Muscle of leg (tissue), 11 donors: ENCODE measurements around the gene DOK4. TPM values are rescaled to one million over a fixed set of nuclear protein-coding genes. Genes with fewer than 3 reads are reported as not detected.

Experiments
- DNase-seq: peaks from one replicate; pipeline ENCODE4 v3.0.0; 2013
- H3K27ac ChIP-seq: one replicate; pipeline ENCODE4 v1.5.1; 2013; ENCODE audit warnings: mild to moderate bottlenecking, low read length, control low read depth
- H3K27me3 ChIP-seq: one replicate; pipeline ENCODE4 v1.6.1; 2013; ENCODE audit warnings: low read length; ENCODE audit not compliant: control insufficient read depth, insufficient read depth
- H3K36me3 ChIP-seq: one replicate; pipeline ENCODE4 v1.6.1; 2013; ENCODE audit warnings: low read length; ENCODE audit not compliant: control insufficient read depth, insufficient read depth
- H3K4me1 ChIP-seq: one replicate; pipeline ENCODE4 v1.6.1; 2013; ENCODE audit warnings: low read length; ENCODE audit not compliant: control insufficient read depth, insufficient read depth
- H3K4me3 ChIP-seq: one replicate; pipeline ENCODE4 v1.5.1; 2013; ENCODE audit warnings: low read length, control low read depth
- H3K9me3 ChIP-seq: replicated peaks from 2 replicates; pipeline ENCODE4 v1.6.1; 2013; ENCODE audit warnings: low read depth, low read length; ENCODE audit not compliant: control insufficient read depth
- WGBS: methylation state at CpG from one replicate; pipeline ENCODE4 v1.1.5; 2013; ENCODE audit warnings: missing lambda C conversion rate; ENCODE audit not compliant: insufficient coverage; 5-methylcytosine and 5-hydroxymethylcytosine counted together
- polyA plus RNA-seq, 8 donors: library from polyadenylated mRNA; unstranded; fragments of 120-200 nt; gene quantifications; one replicate each; pipeline versions ENCODE4 v1.2.1 to v1.2.3, GENCODE V29; 2013; ENCODE audit warnings: inconsistent platforms in 1 of 8, low replicate concordance in 1 of 8; ENCODE audit not compliant: insufficient read length in 8 of 8, insufficient read depth in 1 of 8
- total RNA-seq: library from RNA; stranded (reverse); fragments of 120-200 nt; gene quantifications from one replicate; pipeline ENCODE4 v1.2.4, GENCODE V29; 2013

The DOK4 gene
- total and polyA plus RNA-seq, 9 donors, result 6.8 to 14.9 (median 10.1) TPM

DNA sequence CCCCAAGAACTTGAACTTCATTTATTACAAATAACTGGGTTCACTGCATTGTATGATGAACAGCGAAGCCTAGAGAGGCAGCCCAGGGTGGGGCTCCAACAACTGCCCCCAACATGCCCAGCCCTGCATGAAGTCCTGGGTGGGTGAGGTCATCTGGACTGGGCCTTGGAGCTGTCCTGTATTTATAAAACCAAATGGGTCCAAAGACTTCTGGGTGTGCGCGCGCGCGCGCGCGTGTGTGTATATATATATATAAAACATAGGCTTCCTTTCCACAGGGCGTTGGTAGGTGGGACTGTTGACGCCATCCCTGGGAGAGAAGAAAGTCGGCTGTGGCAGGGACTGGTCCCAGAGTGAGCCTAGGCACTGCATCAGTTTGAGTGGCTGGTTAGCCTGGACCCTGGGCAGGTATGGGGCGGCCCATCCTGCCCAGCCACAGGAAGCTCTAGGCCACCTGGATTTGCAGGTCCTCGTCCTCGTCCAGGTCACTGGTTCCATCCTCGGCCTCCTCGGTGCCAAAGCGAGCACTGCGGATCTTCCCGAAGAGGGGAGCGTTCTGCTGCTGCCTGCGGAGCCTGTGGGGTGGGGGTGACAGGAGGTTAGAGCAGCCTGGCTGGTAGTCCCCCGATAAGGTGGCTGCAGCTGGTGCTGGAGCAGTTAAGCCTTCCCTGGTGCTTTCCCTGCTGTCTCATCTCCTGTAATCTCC lies 26.2 kb upstream of the DOK4 start:
- H3K4me1 ChIP-seq, result peaks cover 16% of the 10 kb centered on the region
- no peak overlapping the region for H3K27ac ChIP-seq
- no peaks in the 10 kb centered on the region for H3K27me3 ChIP-seq
- no peak overlapping the region for H3K4me3 ChIP-seq
- WGBS, result 88% methylated on average over 11 of the region's 23 CpGs
- peaks cover 62% of the 10 kb centered on the region for H3K36me3 ChIP-seq
- no peak for DNase-seq
- H3K9me3 ChIP-seq, result no peaks in the 10 kb centered on the region

DNA sequence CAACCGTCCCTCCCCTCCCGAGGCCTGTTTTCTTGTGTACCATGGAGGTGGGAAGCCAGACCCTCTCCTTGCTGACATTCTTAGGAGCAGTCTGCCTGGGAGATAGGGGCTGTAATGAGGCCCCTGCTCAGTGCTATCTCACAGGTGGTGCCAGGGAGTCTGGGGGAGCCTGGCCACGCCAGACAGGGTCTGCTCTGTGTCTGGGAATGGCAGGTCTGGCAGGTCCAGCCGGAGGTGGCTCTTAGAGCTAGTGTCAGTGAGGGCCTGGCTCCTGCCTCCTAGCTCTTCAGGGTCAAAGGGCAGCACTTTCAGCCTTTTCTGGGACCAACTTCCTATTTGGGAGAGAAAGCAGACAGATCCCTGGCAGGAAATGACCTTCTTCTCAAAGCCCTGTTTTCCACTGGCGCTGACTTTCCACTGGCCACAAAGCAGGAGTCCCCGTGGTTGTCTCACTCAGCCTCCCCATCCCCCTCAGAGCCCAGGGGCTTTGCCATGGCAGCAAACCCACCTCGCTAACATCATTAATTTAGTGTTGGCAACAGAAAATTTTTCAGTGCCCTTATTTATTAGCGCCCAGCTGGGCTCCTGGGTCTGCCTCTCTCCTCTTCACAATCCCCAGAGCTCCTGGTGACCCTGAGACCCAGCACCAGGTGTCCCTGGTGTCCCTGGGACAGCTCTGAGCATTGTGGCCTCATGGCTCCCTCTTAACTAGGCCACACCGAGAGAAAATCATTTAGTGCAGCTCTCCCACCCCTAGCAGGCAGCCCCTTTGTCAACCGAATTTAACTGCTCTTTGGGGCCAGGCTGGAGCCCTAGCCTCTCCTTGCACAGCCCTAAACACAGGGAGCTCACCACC lies 24.0 kb upstream of the DOK4 start:
- H3K9me3 ChIP-seq, result no peaks in the 10 kb centered on the region
- H3K36me3 ChIP-seq, result peaks cover 40% of the 10 kb centered on the region
- peaks cover 16% of the 10 kb centered on the region for H3K4me1 ChIP-seq
- no peak overlapping the region for H3K4me3 ChIP-seq
- H3K27ac ChIP-seq, result no peak overlapping the region
- DNase-seq, result no peak
- no peaks in the 10 kb centered on the region for H3K27me3 ChIP-seq
- 34% methylated on average over 8 of the region's 10 CpGs for whole genome bisulfite sequencing

DNA sequence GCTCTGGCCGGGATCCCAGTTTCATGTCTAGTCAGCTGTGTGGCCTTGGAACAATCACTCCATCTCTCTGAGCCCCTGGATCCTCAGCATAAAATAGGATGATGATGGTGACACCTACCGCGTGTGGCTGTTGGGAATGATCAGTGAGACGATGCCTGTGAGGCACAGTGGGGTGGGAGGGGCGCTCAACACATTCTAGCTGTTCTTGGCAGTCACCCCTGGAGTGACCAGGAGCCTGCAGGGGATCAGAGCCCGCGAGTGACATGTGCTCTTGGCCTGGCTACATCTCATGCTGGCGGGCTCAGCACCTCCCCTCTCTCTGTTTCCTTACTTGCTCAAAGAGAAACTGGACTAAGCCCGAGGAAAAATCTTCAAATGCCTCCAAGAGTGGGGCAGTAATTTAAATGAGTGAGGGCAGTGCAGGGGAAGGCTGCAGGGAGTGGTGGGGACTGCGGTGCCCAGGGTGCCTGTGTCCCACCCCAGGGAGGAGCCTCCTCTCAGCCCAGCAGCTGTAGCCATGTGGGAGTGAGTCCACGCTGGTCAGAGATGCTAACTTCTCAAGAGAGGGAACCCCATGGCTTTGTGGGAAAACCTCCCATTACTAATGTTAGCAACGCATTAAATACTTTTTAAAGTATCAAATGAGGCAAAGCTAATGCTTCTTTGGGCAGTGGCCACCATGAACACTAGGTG lies 23.1 kb upstream of the DOK4 start:
- 46% methylated on average over 5 of the region's 12 CpGs for WGBS
- Histone ChIP-seq H3K4me1 (peaks cover 14% of the 10 kb centered on the region), H3K27me3 (no peaks in the 10 kb centered on the region), H3K9me3 (no peaks in the 10 kb centered on the region), H3K27ac (no peak overlapping the region), H3K4me3 (no peak overlapping the region), H3K36me3 (peaks cover 32% of the 10 kb centered on the region)
- no peak for DNase-seq

DNA sequence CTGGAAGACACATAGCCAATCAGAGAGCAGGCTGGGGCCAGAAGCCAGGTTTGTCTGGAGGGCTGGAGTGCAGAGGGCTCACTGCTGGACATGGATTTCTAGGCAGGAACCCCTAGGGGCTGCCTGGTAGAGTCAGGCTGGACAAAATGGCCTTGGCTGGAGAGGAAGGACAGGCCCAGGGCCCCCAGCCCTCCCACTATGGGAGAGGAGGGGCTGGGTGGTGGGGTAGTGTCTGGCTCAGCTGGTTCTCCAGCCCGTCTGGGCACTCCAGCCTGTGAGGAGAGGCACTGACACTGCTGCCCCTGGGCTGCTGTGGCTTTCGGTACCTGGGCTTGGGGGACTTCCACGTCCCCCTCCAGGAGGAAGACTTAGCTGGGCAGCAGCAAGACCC lies 21.7 kb upstream of the DOK4 start:
- H3K27me3 ChIP-seq, result peaks cover 3% of the 10 kb centered on the region
- peak overlapping the region; percentile 51 for H3K27ac ChIP-seq
- peaks cover 19% of the 10 kb centered on the region for H3K36me3 ChIP-seq
- WGBS, result 86% methylated on average over 1 of the region's 3 CpGs
- H3K4me1 ChIP-seq, result peaks cover 18% of the 10 kb centered on the region
- H3K9me3 ChIP-seq, result no peaks in the 10 kb centered on the region
- DNase-seq, result no peak
- no peak overlapping the region for H3K4me3 ChIP-seq

DNA sequence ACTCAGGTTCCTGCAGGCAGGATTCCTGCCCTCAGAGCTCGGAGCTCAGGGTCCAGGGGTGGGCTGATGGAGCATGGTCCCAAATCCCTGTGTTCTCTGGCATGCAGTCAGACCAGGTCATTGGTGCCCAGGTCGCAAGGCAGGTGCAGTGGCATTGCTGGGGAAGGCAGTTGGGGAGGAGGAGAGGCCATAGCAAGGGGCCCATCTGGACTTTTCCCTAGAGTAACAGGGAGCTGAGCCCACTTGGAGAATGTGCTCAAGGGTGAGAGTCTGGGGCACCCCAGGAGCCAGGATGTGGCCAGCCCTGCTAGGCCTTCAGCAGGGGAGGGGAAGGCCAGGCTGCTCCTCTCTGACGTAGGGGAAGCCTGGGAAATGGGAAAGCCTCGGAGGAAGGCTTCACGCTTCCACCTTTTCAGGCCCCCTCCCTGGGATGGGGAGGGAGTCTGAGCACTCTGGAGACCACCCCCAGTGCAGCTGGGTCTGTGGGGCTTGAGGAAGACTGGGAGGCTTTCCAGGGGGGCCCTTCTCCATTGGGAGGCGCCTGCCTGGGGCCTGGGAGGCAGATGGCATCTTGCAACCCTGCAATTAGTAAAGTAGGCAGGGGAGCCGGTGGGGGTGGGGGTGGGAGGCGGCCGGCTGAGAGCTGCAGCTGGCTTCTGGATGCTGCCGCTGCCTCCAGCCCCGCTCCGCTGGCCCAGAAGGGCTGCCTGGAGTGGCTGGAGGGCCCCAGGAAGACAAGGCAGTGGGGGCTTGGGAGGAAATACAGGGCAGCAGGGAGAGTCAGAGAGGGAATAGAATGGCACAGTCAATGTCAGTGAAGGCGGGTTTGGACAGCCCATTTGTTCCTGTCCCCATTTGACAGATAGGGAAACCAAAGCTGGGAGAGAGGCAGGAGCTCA lies 21.1 kb upstream of the DOK4 start:
- peaks cover 3% of the 10 kb centered on the region for H3K27me3 ChIP-seq
- peaks cover 13% of the 10 kb centered on the region for H3K36me3 ChIP-seq
- H3K9me3 ChIP-seq, result no peaks in the 10 kb centered on the region
- peak overlapping the region; percentile 51 for H3K27ac ChIP-seq
- H3K4me3 ChIP-seq, result no peak overlapping the region
- H3K4me1 ChIP-seq, result peaks cover 18% of the 10 kb centered on the region
- DNase-seq, result no peak
- WGBS, result 23% methylated on average over 8 of the region's 13 CpGs

GRCh38 chr16:57505169-57505568 lies 18.9 kb upstream of the DOK4 start:
- no peaks in the 10 kb centered on the region for H3K9me3 ChIP-seq
- WGBS, result 64% methylated on average over 4 of the region's 6 CpGs
- H3K27me3 ChIP-seq, result peaks cover 8% of the 10 kb centered on the region
- H3K27ac ChIP-seq, result no peak overlapping the region
- no peak for DNase-seq
- peaks cover 18% of the 10 kb centered on the region for H3K4me1 ChIP-seq
- no peaks in the 10 kb centered on the region for H3K36me3 ChIP-seq
- no peak overlapping the region for H3K4me3 ChIP-seq

DNA sequence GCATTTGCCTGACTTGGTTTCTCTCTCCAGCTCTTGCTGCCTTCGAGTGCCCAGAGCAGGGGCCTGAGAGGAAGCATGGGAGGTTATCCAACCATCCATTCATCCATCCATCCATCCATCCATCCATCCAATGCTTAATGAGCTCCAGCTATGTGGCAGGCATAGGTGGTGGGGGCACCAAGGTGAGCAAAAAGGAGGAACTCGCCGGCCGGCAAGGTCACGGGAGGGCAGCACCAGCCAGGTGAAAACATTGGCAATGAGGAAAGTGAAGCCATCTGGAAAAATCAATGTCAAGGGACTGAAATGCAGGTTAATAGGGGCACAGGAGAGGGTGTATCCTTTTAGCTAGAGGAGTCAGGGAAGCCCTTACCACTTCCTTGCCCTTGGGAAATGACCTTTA lies 18.2 kb upstream of the DOK4 start:
- no peak for DNase-seq
- Histone ChIP-seq H3K9me3 (no peaks in the 10 kb centered on the region), H3K4me3 (no peak overlapping the region), H3K27me3 (peaks cover 8% of the 10 kb centered on the region), H3K27ac (no peak overlapping the region), H3K36me3 (no peaks in the 10 kb centered on the region), H3K4me1 (peaks cover 18% of the 10 kb centered on the region)
- WGBS, result 63% methylated on average over 4 of the region's 5 CpGs

DNA sequence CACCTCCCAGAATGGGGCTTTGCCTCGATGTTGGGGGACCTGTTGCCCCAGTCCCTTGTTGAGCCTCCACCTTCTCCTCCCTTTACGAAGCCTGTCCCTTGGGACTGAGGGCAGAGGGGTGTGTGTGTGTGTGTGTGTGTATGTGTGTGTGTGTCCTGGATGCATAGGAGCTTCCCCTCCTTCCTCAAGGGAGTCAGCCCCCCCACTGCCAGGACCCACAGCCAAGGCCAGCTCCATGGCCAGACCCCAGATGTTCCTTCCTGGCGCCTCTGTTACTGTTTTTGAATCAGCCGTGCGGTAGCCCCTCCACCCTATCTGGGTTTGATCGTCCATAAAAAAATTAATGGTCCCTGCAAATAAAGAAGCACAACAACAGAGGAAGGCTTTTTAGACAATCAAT lies 17.7 kb upstream of the DOK4 start:
- no peaks in the 10 kb centered on the region for H3K36me3 ChIP-seq
- no peak for DNase-seq
- H3K4me3 ChIP-seq, result no peak overlapping the region
- H3K27me3 ChIP-seq, result peaks cover 8% of the 10 kb centered on the region
- H3K27ac ChIP-seq, result no peak overlapping the region
- H3K4me1 ChIP-seq, result peaks cover 15% of the 10 kb centered on the region
- no peaks in the 10 kb centered on the region for H3K9me3 ChIP-seq
- no CpG with 5 or more reads among the region's 6 CpGs for WGBS

- DNase-seq, result no peak
- H3K27me3 ChIP-seq, result peaks cover 8% of the 10 kb centered on the region
- no peaks in the 10 kb centered on the region for H3K36me3 ChIP-seq
- H3K9me3 ChIP-seq, result no peaks in the 10 kb centered on the region
- no peak overlapping the region for H3K27ac ChIP-seq
- WGBS, result 27% methylated on average over 10 of the region's 15 CpGs
- H3K4me3 ChIP-seq, result no peak overlapping the region
- H3K4me1 ChIP-seq, result peaks cover 15% of the 10 kb centered on the region
These were observed 17.1 kb upstream of the DOK4 start for GRCh38 chr16:57503366-57503765.
